ENCODE measurements around the gene C1orf141. TPM values are rescaled to one million over a fixed set of nuclear protein-coding genes. Genes with fewer than 3 reads are reported as not detected.
A peak's percentile ranks its signal among the peaks of the same experiment; 100 is the strongest.

The C1orf141 gene
- total RNA-seq, 6 experiments from 2014 or later: not detected

DNA sequence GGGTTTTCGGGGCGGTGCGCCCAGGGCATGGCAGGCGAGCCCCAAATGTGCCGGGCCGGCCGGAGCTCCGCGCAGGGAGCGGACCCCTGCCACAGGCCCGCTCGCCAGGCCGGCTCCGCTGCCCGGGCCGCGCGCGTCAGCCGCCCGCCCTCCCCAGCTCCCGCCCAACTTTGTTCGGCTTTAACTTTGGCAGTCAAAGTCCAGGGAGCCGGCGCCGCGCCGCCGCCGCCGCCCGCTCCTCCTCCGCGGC is 81.3 kb downstream of the C1orf141 start:
- Mint-ChIP-seq H3K27ac (peak overlapping the region; percentile 83; the same call in 1 of the 2 replicates), H3K27me3 (ENCODE audit: insufficient read depth) (peaks cover 2% of the 10 kb centered on the region; the same call in 1 of the 2 replicates), H3K4me1 (ENCODE audit: low read depth) (peaks cover 38% of the 10 kb centered on the region), H3K9me3 (no peaks in the 10 kb centered on the region), H3K36me3 (ENCODE audit: low read depth) (peaks cover 12% of the 10 kb centered on the region; the same call in 1 of the 2 replicates), H3K4me3 (peak overlapping the region; percentile 92)
- DNase-seq: no peak
- TF ChIP-seq, protein P1, sequence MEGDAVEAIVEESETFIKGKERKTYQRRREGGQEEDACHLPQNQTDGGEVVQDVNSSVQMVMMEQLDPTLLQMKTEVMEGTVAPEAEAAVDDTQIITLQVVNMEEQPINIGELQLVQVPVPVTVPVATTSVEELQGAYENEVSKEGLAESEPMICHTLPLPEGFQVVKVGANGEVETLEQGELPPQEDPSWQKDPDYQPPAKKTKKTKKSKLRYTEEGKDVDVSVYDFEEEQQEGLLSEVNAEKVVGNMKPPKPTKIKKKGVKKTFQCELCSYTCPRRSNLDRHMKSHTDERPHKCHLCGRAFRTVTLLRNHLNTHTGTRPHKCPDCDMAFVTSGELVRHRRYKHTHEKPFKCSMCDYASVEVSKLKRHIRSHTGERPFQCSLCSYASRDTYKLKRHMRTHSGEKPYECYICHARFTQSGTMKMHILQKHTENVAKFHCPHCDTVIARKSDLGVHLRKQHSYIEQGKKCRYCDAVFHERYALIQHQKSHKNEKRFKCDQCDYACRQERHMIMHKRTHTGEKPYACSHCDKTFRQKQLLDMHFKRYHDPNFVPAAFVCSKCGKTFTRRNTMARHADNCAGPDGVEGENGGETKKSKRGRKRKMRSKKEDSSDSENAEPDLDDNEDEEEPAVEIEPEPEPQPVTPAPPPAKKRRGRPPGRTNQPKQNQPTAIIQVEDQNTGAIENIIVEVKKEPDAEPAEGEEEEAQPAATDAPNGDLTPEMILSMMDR (IDR thresholded peaks at IDR 0.05): no peak

DNA sequence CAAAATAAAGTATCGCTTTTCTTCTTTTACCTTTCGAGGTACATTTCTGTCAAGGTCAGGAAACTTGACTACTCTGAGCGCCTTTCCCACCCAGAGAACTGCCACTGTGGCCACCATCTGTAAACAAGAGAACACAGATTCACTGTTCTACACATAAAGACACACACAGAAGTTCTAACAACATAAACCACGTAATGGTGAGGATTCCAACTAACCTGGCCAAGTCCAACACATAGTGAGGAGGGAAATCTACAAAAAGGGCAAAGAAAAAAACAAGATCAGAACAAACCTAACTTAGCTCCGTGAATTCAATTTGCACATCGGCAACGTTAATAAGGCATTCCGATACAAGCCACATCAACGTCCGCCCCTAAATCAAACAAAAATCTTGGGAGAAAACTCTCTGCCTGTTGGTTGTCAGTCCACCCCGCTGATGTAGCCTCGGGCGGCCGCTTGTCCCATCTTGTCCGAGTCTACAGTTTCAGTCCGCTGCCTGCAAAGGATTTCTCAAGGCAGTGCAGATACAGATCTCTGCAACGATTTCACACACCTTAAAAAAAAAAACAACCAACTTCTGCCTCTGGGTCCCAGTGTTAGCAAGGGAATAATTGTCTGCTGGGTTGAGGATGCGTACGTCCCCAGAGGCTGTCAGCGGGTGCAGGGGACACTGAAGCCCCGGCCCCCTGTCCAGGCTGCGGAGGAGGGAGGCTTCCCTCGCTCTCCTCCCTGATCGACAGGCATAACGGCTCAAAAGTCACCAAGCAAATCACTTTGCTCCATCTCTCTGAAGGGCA is 81.8 kb downstream of the C1orf141 start:
- peaks cover 33% of the 10 kb centered on the region for H3K4me1 Mint-ChIP-seq (ENCODE audit: low read depth)
- H3K36me3 Mint-ChIP-seq (ENCODE audit: low read depth): peaks cover 12% of the 10 kb centered on the region; the same call in 1 of the 2 replicates
- TF ChIP-seq, protein P1 (IDR thresholded peaks at IDR 0.05): no peak
- H3K27ac Mint-ChIP-seq: peak overlapping the region; percentile 71
- H3K4me3 Mint-ChIP-seq: peak overlapping the region; percentile 92
- H3K27me3 Mint-ChIP-seq (ENCODE audit: insufficient read depth): peaks cover 2% of the 10 kb centered on the region; the same call in 1 of the 2 replicates
- DNase-seq: peak; percentile 50
- no peaks in the 10 kb centered on the region for H3K9me3 Mint-ChIP-seq

DNA sequence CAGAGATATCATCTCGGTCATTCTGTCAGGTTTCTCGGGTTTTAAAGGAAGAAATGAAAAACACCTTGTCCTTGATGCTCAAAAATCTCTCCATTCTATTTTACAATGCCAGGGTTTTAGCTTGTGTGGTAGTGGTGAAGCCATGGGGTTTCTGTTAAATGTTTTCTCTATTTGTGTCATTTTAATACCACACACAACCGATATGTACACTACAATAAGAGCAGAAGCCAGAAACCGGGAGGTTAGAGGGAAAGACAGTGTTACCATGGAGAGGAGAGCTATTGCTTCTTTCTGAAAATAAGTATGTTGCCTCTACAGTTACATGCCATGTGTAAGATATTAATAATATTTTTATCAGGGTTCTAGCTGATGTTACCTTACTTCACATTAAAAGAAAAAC is 83.6 kb downstream of the C1orf141 start:
- no peaks in the 10 kb centered on the region for H3K9me3 Mint-ChIP-seq
- peak overlapping the region; percentile 52 for H3K27ac Mint-ChIP-seq
- H3K27me3 Mint-ChIP-seq (ENCODE audit: insufficient read depth): peaks cover 2% of the 10 kb centered on the region; the same call in 1 of the 2 replicates
- peaks cover 16% of the 10 kb centered on the region; the same call in 1 of the 2 replicates for H3K36me3 Mint-ChIP-seq (ENCODE audit: low read depth)
- H3K4me3 Mint-ChIP-seq: peak overlapping the region; percentile 92
- peaks cover 31% of the 10 kb centered on the region for H3K4me1 Mint-ChIP-seq (ENCODE audit: low read depth)
- no peak for DNase-seq
- TF ChIP-seq, protein P1 (IDR thresholded peaks at IDR 0.05): no peak

DNA sequence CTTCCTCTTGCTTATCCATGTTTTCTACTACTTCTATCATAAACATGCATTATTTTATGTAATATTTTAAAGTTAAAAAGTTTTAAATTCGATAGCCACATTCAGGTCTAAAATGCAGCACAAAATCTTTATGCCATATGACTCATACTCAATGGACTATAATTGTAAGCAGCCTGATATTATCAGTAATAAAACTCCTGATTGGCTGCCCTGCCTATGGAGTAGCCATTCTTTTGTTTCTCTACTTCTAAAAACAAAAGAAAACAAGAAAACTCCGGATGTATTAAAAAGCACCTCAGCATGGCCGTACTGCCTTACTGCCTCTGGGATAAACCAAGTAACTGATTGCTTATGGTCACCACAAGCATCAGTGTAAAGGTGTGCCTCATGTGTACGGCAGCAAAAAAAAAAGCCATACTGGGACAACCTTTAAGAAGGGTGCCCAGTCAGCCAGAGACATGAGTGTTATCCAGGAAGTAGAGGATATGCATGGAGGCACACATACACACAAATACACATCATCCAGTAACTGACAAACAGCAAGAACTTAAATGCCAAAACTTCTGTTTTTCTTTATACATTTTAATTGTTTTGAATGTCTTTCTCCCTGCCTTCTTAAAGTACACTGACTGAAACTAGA is 90.0 kb downstream of the C1orf141 start:
- H3K9me3 Mint-ChIP-seq: no peaks in the 10 kb centered on the region
- peaks cover 32% of the 10 kb centered on the region for H3K4me1 Mint-ChIP-seq (ENCODE audit: low read depth)
- H3K4me3 Mint-ChIP-seq: no peak overlapping the region
- DNase-seq: no peak
- TF ChIP-seq, protein P1 (IDR thresholded peaks at IDR 0.05): no peak
- H3K27ac Mint-ChIP-seq: no peak overlapping the region
- H3K36me3 Mint-ChIP-seq (ENCODE audit: low read depth): peaks cover 27% of the 10 kb centered on the region
- H3K27me3 Mint-ChIP-seq (ENCODE audit: insufficient read depth): no peaks in the 10 kb centered on the region

DNA sequence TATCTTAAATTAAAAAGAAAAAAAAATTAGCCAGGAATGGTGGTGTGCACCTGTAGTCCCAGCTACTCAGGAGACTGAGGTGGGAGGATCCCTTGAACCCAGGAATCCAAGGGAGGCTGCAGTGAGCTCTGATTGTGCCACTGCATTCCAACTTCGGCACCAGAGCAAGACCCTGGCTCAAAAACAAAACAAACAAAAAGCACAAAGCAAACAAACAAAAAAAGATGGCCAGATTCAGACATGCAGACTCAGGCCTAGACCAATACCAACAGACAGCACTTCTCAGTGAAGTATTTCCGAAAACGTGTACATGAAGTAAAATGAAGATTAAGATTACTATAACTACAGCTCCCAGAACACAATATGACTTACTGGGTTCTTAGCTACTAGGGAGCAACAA is 91.4 kb downstream of the C1orf141 start:
- H3K36me3 Mint-ChIP-seq (ENCODE audit: low read depth): peaks cover 32% of the 10 kb centered on the region
- H3K27ac Mint-ChIP-seq: peak overlapping the region; percentile 3; the same call in 1 of the 2 replicates
- no peak for DNase-seq
- TF ChIP-seq, protein P1 (IDR thresholded peaks at IDR 0.05): no peak
- H3K4me3 Mint-ChIP-seq: no peak overlapping the region
- H3K4me1 Mint-ChIP-seq (ENCODE audit: low read depth): peaks cover 33% of the 10 kb centered on the region
- H3K9me3 Mint-ChIP-seq: no peaks in the 10 kb centered on the region
- no peaks in the 10 kb centered on the region for H3K27me3 Mint-ChIP-seq (ENCODE audit: insufficient read depth)

Other genes starting within 250 kb of the C1orf141 start
- gene DNAI4, start 210.1 kb downstream of the C1orf141 start, total RNA-seq (2021; fragmentation: NEBNext Ultra II Directional; extraction: Animal tissue kit (Norgen Biotek cat#: 25700)): 1 to 10 TPM; 1.3 to 4.3 (median 3.4) TPM
- 10 to 100 TPM; 28.0 to 37.5 (median 33.7) TPM for gene MIER1, start 210.0 kb downstream of the C1orf141 start, total RNA-seq (2021; fragmentation: NEBNext Ultra II Directional; extraction: Animal tissue kit (Norgen Biotek cat#: 25700))
- gene SLC35D1, start 80.8 kb downstream of the C1orf141 start, total RNA-seq (2021; fragmentation: NEBNext Ultra II Directional; extraction: Animal tissue kit (Norgen Biotek cat#: 25700)): 10 to 100 TPM; 19.8 to 26.0 (median 22.3) TPM
- gene IL23R, start 31.5 kb upstream of the C1orf141 start, total RNA-seq (2021; fragmentation: NEBNext Ultra II Directional; extraction: Animal tissue kit (Norgen Biotek cat#: 25700)): not detected
- gene IL12RB2, start 172.9 kb upstream of the C1orf141 start, total RNA-seq (2021; fragmentation: NEBNext Ultra II Directional; extraction: Animal tissue kit (Norgen Biotek cat#: 25700)): not detected